Ishikawa (cell line): ENCODE data around the gene TP53BP2.

ENCODE experiments used
- EP300 ChIP-seq: IDR thresholded peaks from 2 replicates; pipeline ENCODE4 v1.6.1; 2012; ENCODE audit warnings: borderline replicate concordance
- YY1 ChIP-seq: IDR thresholded peaks from 2 replicates; pipeline ENCODE4 v1.6.1; 2012; ENCODE audit warnings: low read depth

- no peak for TF ChIP-seq YY1
- no peak for TF ChIP-seq EP300
These were observed 53.7 kb downstream of the TP53BP2 start for GRCh38 chr1:223792046-223792445.
